Loucy (cell line): ENCODE measurements around the gene PAPPA2.

Experiments
- CTCF ChIP-seq: fragments of 200-600 bp; sonication (generic); conservative IDR thresholded peaks from 2 replicates; pipeline ENCODE4 v1.5.1; 2014; ENCODE audit warnings: mild to moderate bottlenecking, antibody characterized with exemption, low read length
- EZH2phosphoT487 ChIP-seq: fragments of 200-600 bp; IDR thresholded peaks from 2 replicates; pipeline ENCODE4 v1.6.1; 2018; ENCODE audit warnings: antibody characterized with exemption, mild to moderate bottlenecking, moderate library complexity, borderline replicate concordance

- TF ChIP-seq EZH2phosphoT487 (no peak), CTCF (no peak)
Observed at GRCh38 chr1:176445402-176445801, 17.6 kb upstream of the PAPPA2 start.
